ENCODE results near the gene DNMBP.
"Not testable (repeated sequence)": the region's sequence is repeated elsewhere in the genome, so short reads cannot be mapped to it uniquely, and the experiment has no call there.

DNMBP gene

DNA sequence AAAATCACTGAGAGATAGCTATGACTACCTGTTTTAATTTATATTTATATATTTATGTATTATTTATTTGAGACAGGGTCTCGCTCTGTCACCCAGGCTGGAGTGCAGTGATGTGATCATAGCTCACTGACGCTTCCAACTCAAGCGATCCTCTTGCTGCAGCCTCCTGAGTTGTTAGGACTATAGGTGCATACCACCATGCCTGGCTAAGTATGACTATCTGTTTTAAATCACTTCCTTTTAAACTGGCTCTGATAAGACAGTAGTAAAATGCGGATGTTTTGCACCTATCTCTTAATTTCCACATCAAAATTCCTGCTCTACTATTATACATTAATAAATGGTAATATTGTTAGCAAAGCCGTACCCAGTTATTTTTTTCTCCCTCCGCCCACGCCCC is 41.8 kb downstream of the DNMBP start:
- TF ChIP-seq, protein P1, sequence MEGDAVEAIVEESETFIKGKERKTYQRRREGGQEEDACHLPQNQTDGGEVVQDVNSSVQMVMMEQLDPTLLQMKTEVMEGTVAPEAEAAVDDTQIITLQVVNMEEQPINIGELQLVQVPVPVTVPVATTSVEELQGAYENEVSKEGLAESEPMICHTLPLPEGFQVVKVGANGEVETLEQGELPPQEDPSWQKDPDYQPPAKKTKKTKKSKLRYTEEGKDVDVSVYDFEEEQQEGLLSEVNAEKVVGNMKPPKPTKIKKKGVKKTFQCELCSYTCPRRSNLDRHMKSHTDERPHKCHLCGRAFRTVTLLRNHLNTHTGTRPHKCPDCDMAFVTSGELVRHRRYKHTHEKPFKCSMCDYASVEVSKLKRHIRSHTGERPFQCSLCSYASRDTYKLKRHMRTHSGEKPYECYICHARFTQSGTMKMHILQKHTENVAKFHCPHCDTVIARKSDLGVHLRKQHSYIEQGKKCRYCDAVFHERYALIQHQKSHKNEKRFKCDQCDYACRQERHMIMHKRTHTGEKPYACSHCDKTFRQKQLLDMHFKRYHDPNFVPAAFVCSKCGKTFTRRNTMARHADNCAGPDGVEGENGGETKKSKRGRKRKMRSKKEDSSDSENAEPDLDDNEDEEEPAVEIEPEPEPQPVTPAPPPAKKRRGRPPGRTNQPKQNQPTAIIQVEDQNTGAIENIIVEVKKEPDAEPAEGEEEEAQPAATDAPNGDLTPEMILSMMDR (IDR thresholded peaks at IDR 0.05; ENCODE audit: borderline replicate concordance, control extremely low read depth, extremely low read depth, insufficient read depth, missing control alignments) = no peak
- in situ Hi-C loops (cut with MboI; ENCODE audit: low sequenced_read_pairs, unreplicated experiment) = no loop called here
- DNase-seq (ENCODE audit: low spot score) = no peak

DNA sequence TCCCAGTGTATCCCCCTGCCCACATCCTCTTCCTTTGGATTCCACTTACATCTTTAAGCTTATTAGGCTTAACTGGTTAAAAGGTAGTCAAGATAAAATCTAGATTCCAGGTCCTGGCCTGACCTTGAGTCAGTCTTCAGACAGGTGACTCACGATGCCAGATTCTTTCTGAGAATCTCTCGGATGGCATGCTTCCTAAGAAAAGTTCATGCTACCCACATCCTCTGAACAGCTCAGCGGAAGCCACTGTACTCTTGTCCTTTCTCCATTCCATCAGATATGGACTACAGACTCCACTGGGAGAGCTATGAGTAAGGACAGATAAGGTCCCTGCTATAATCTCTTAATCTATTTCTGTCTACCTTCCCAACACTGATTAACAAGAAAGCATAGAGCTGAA is 43.4 kb downstream of the DNMBP start:
- DNase-seq (ENCODE audit: low spot score) = no peak
- TF ChIP-seq, protein P1 (IDR thresholded peaks at IDR 0.05; ENCODE audit: borderline replicate concordance, control extremely low read depth, extremely low read depth, insufficient read depth, missing control alignments) = no peak
- in situ Hi-C loops (cut with MboI; ENCODE audit: low sequenced_read_pairs, unreplicated experiment) = no loop called here

DNA sequence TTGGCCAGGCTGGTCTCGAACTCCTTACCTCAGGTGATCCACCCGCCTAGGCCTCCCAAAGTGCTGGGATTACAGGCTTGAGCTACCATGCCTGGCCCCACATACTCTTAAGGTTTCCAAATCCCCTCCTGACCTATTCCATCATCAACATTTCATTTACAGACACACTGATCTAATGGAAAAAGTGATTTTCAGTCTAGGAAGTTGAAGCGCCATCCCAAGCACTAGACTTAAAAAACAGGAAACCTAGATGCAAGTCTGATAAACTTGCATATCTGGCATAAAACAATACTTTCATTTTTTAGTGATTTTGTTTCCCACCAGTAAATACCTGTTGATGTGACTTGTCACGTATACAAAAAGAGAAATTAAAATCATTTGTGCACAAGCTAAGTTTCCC is 44.0 kb downstream of the DNMBP start:
- no peak for DNase-seq (ENCODE audit: low spot score)
- TF ChIP-seq, protein P1 (IDR thresholded peaks at IDR 0.05; ENCODE audit: borderline replicate concordance, control extremely low read depth, extremely low read depth, insufficient read depth, missing control alignments) = no peak
- in situ Hi-C loops (cut with MboI; ENCODE audit: low sequenced_read_pairs, unreplicated experiment) = no loop called here

DNA sequence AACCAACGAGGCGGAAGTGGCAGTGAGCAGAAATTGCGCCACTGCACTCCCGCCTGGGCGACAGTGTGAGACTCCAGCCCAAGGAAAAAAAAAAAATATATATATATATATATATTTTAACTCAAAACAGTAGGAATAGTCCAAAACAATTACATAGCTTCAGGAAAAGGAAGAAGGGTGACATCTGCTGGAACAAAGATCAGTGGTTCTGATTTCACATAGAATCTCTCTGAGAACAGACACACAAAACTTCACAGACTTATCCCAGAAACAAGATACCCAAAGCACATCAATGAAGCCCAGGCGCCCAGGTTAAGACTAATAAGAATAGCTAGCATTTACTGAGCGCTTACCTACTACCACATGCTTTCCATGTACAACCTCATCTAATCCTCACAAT is 45.0 kb downstream of the DNMBP start:
- no peak for DNase-seq (ENCODE audit: low spot score)
- TF ChIP-seq, protein P1 (IDR thresholded peaks at IDR 0.05; ENCODE audit: borderline replicate concordance, control extremely low read depth, extremely low read depth, insufficient read depth, missing control alignments) = no peak
- in situ Hi-C loops (cut with MboI; ENCODE audit: low sequenced_read_pairs, unreplicated experiment) = no loop called here

DNA sequence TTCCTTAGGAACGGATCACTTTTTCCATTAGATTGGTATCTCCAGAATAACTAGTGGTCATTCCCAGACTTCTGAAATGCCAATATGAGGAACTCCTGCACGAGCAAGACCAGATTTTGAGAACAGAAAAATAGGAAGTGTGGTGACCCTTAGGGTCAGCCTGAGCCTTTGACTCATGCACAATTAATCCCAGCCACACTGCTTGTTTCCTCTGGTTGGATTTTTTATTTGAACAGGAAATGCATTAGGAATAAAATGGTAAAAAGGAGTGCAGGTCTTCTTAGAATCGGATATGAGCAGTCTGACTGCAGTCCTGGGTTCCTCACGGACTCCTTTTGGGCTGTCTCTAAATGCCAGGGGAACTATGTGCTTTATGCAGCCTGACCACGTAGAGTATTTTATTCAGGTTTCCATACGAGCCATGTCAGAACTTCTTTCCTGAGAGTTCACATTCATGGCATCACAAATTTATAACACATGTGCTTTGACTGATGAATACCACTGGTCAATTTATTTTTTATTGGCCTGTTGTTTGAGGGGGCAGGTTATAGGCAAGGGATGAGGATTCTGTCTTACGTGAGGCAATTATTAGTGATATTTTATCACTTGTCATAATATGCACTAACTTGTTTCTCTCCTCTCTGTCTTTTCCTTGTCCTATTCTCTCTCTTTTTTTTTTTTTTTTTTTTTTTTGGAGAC is 46.1 kb downstream of the DNMBP start:
- in situ Hi-C loops (cut with MboI; ENCODE audit: low sequenced_read_pairs, unreplicated experiment); DNase-seq (ENCODE audit: low spot score): not testable (repeated sequence)

DNA sequence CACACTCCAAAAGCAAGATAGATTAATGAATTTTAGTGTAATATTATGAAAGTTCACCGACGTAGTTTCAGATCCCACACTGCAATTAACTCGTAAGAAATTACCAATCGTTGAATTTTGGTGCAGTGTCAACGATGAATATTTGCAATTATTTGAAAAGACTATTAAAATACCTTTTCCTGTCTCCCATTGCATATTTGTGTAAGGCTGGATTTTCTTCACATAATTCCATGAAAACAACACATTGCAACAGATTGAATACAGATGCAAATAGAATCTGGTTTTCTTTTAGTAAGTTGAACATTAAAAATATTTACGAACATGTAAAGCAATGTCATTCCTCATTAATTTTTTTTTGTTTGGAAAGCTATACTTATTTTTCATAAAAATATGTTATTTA is 50.9 kb downstream of the DNMBP start:
- in situ Hi-C loops (cut with MboI; ENCODE audit: low sequenced_read_pairs, unreplicated experiment) = no loop called here
- TF ChIP-seq, protein P1 (IDR thresholded peaks at IDR 0.05; ENCODE audit: borderline replicate concordance, control extremely low read depth, extremely low read depth, insufficient read depth, missing control alignments) = no peak
- no peak for DNase-seq (ENCODE audit: low spot score)

DNA sequence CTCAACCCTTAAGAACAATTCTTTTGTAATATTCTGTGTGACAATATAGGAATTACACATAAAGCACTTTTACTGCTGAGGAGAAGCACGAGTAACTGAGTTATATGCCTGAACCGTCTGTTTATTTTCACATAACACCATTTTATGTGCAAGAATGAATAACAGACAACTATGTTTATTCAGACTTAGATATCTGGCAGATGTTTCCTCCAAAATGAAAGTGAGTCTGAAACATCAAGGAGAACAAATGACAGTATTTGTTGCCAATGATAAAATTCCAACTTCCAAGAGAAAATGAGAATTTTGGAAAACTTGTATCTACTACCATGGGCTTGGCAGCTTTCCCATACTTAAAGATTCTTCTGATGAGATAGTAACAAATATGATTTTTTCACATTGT is 51.4 kb downstream of the DNMBP start:
- in situ Hi-C loops (cut with MboI; ENCODE audit: low sequenced_read_pairs, unreplicated experiment) = no loop called here
- TF ChIP-seq, protein P1 (IDR thresholded peaks at IDR 0.05; ENCODE audit: borderline replicate concordance, control extremely low read depth, extremely low read depth, insufficient read depth, missing control alignments) = no peak
- no peak for DNase-seq (ENCODE audit: low spot score)

DNA sequence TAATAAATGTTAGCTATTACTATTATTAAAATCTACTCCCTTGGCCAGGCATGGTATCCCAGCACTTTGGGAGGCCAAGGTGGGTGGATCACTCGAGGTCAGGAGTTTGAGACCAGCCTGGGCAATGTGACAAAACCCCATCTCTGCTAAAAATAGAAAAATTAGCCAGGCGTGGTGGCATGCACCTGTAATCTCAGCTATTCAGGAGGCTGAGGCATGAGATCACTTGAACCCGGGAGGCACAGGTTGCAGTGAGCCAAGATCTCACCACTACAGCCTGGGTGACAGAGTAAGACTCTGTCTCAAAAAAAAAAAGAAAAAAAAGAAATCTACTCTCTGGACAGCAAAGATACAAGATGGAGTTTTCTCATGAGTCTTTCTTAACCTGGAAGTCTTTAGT is 56.2 kb downstream of the DNMBP start:
- DNase-seq (ENCODE audit: low spot score); in situ Hi-C loops (cut with MboI; ENCODE audit: low sequenced_read_pairs, unreplicated experiment): not testable (repeated sequence)

All from GM13976 (cell line).